BJ (cell line): Measurements from ENCODE around the gene NUFIP1. TPM values are rescaled to one million over a fixed set of nuclear protein-coding genes. Genes with fewer than 3 reads are reported as not detected.

Source experiments
- CTCF ChIA-PET: fragments of 350-600 bp; formaldehyde crosslinking; extraction: SDS; loops from one replicate; lab custom pipeline; 2021; ENCODE audit warnings: antibody characterized with exemption, inconsistent platforms; lab: Yijun Ruan, JAX
- POLR2A ChIA-PET: fragments of 300-600 bp; sonication (Branson Sonifier 250); formaldehyde crosslinking; extraction: SDS; loops from one replicate; lab custom pipeline; 2021; ENCODE audit warnings: antibody characterized with exemption; lab: Charles Lee
- DNase-seq: peaks from one replicate; pipeline ENCODE4 v3.0.0-alpha.2; 2011; ENCODE audit warnings: low read depth
- H3K27me3 ChIP-seq: 2 replicates; pipeline ENCODE4 v1.6.0; 2011; ENCODE audit warnings: low read length; ENCODE audit not compliant: control insufficient read depth, insufficient read depth
- H3K36me3 ChIP-seq: 2 replicates; pipeline ENCODE4 v1.5.1; 2011; ENCODE audit warnings: low read length; ENCODE audit not compliant: control insufficient read depth, insufficient read depth
- H3K4me3 ChIP-seq: 2 replicates; pipeline ENCODE4 v1.5.1; 2011; ENCODE audit warnings: low read depth, mild to moderate bottlenecking, control low read depth, low read length
- polyA plus RNA-seq: library from polyadenylated mRNA; depleted of rRNA; stranded (reverse); fragments of >200 nt; gene quantifications from 2 replicates; pipeline ENCODE4 v1.2.3, GENCODE V29; 2011
- TF ChIP-seq, protein P1 (sequence below): IDR thresholded peaks from 2 replicates; pipeline ENCODE4 v1.5.1; 2011; ENCODE audit warnings: low read depth, mild to moderate bottlenecking, control low read depth, inconsistent platforms, low read length, moderate library complexity; ENCODE audit not compliant: insufficient read depth

NUFIP1 gene
- polyA plus RNA-seq, 1 experiment = 0.64 TPM

DNA sequence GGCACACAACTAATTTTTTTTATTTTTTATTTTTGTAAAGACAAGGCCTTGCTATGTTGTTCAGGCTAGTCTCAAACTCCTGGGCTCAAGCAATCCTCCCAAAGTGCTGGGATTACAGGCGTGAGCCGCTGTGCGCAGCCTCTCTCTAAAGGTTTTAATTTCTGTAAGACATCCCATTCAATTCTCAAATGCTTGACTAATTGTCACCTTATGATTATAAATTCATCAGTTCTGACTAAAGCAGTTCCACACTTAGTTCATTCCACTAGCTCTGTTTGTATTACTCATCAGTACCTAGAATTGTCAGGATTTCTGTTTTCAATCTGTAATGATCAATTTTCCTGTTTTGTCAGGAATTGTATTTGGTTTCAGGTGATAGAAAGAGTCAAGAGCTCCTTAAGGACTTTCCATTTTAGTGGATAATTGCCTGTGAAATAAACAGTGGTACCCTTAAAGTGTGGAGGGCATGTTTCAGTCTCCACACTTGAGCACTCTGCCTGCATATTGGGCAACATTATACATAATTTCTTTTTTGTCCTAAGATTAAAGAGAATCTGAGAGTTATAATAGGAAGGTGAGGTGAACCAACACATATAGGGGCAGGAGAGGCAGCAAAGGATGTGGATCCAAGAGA lies 27.6 kb upstream of the NUFIP1 start:
- ChIA-PET CTCF (interaction anchor here (1.5 kb wide), 1 partner anchor 9 kb away, joined by 3 read pairs; no protein-coding TSS in a partner anchor), POLR2A (no interaction called here)
- peaks cover 5% of the 10 kb centered on the region; the same call in 1 of the 2 replicates for H3K36me3 ChIP-seq
- TF ChIP-seq, protein P1, sequence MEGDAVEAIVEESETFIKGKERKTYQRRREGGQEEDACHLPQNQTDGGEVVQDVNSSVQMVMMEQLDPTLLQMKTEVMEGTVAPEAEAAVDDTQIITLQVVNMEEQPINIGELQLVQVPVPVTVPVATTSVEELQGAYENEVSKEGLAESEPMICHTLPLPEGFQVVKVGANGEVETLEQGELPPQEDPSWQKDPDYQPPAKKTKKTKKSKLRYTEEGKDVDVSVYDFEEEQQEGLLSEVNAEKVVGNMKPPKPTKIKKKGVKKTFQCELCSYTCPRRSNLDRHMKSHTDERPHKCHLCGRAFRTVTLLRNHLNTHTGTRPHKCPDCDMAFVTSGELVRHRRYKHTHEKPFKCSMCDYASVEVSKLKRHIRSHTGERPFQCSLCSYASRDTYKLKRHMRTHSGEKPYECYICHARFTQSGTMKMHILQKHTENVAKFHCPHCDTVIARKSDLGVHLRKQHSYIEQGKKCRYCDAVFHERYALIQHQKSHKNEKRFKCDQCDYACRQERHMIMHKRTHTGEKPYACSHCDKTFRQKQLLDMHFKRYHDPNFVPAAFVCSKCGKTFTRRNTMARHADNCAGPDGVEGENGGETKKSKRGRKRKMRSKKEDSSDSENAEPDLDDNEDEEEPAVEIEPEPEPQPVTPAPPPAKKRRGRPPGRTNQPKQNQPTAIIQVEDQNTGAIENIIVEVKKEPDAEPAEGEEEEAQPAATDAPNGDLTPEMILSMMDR = no peak
- no peak for DNase-seq
- H3K27me3 ChIP-seq = no peaks in the 10 kb centered on the region
- no peak overlapping the region for H3K4me3 ChIP-seq

DNA sequence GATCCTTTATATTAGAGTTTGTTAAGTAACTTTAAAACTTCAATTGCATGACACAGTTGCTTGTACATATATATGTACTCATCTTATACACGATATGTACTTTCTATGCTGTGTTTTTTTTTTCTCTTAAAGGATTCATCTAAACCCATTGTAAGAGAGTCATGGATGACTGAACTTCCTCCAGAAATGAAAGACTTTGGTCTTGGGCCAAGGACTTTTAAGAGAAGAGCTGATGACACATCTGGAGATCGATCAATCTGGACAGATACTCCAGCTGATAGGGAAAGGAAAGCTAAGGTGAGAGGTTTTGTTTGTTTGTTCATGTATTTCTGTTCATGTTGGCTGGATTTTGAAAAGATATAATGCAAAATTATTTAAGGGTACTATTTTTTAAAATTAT lies 26.0 kb upstream of the NUFIP1 start:
- Histone ChIP-seq H3K27me3 (no peaks in the 10 kb centered on the region), H3K4me3 (no peak overlapping the region), H3K36me3 (peaks cover 7% of the 10 kb centered on the region; the same call in 1 of the 2 replicates)
- no peak for DNase-seq
- TF ChIP-seq, protein P1 = no peak
- ChIA-PET CTCF (no interaction called here), POLR2A (no interaction called here)

DNA sequence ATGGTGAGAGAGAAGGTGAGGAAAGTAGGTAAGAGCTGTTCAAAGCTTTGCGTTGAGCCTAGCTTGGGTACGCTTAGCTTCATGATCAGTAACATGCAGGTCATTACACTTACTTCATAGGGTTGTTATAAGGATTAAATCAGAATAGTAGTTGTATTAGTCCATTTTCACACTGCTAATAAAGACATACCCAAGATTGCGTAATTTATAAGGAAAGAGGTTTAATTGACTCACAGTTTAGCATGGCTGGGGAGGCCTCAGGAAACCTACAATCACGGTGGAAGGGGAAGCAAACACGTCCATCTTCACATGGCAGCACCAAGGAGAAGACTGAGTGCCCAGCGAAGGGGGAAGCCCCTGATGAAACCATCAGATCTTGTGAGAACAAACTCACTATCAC lies 21.9 kb upstream of the NUFIP1 start:
- ChIA-PET POLR2A (no interaction called here), CTCF (interaction anchor here (0.6 kb wide), 1 partner anchor 45 kb away, joined by 5 read pairs; no protein-coding TSS in a partner anchor)
- TF ChIP-seq, protein P1 = no peak
- Histone ChIP-seq H3K4me3 (no peak overlapping the region), H3K36me3 (peaks cover 10% of the 10 kb centered on the region), H3K27me3 (no peaks in the 10 kb centered on the region)
- no peak for DNase-seq

DNA sequence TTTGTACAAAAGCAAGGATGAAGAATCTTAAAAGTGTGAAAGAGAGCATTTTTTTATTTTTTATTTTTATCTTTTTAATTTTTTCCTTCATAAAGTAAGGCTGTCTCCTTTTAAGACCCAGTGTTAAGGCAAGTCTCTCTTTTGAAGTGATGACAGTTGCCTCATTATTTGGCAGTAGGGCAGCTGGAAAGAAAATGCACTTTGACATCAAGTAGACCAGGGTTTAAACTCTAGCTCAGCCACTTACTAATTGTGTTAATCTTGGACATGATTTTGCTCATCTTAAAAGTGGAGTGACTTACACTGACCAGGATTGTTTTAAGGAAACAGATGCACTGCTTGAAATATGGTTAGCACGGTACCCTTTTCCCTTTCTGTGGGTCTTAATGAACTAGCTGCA lies 18.6 kb upstream of the NUFIP1 start:
- Histone ChIP-seq H3K27me3 (no peaks in the 10 kb centered on the region), H3K4me3 (no peak overlapping the region), H3K36me3 (peaks cover 10% of the 10 kb centered on the region)
- no peak for DNase-seq
- CTCF ChIA-PET = interaction anchor here (0.9 to 1.4 kb wide), 3 partner anchors 9 to 34 kb away, joined by 3 to 4 read pairs (median 3); no protein-coding TSS in a partner anchor
- POLR2A ChIA-PET = no interaction called here
- TF ChIP-seq, protein P1 = no peak

DNA sequence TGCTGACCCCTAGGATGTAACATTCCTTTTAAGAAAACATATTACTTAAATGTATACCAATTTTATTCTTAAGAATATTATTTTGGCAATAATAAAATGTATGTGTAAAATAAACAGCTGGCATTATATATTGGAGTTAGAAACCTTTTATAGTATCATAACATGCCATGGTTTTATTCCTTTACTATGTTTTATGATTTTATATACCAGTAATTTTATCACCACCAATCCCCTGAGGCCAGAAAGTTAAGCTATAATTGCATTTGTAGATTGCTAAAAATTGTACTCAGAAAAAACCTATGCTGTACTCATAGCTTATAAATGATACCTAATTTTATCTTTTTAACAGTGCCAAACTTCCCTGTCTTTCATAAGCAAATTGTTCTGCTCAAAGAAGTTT lies 18.0 kb upstream of the NUFIP1 start:
- peaks cover 11% of the 10 kb centered on the region for H3K36me3 ChIP-seq
- no peaks in the 10 kb centered on the region for H3K27me3 ChIP-seq
- TF ChIP-seq, protein P1 = no peak
- ChIA-PET CTCF (interaction anchor here (0.9 to 1.4 kb wide), 3 partner anchors 10 to 34 kb away, joined by 3 to 4 read pairs (median 3); no protein-coding TSS in a partner anchor), POLR2A (no interaction called here)
- DNase-seq = no peak
- H3K4me3 ChIP-seq = no peak overlapping the region
